NCI-H524 (cell line): ENCODE measurements around the gene DLL1.
"Not testable (repeated sequence)": the region's sequence is repeated elsewhere in the genome, so short reads cannot be mapped to it uniquely, and the experiment has no call there.

Experiments used
- DNase-seq, 2 experiments: peaks; one replicate each; lab custom pipeline; 2025; lab: John Stamatoyannopoulos, UW

The DLL1 gene

DNA sequence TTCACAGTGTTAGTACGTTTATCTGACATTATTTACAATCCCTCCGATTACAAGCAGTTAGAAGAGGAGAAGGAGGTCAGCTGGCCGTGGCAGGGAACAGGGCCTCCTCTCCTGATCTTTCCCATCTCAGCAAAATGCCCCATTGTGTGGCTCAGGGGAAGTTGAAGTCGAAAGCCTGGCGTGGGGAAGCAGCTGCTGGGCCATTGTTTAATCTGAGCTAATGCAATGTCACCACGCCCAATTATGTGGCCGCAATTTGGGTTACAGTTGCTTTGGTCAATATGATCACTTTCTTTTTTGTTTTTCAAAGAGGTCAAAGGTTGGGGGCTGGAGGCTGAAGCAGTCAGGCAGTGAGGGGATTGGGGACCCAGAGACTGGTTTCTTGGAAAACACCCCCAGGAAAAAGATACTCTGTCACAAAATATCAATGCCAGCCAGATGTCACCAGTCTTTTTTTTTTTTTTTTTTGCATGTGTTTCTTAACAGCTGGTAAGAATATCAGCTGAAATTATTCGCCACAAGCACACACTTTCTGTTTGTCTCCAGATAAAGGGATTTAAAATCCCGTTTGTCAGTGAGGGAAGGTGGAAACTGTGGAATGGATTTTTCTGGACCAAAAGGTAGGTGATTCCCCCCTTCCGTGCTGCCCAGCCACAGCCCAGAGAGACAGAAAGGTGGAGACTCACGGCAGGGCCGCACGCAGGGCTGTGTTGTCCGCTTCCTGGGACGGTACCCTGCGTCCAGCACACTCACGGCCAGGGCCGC, 24.6 kb downstream of the DLL1 start:
- peak; percentile 40 to 75 for DNase-seq

DNA sequence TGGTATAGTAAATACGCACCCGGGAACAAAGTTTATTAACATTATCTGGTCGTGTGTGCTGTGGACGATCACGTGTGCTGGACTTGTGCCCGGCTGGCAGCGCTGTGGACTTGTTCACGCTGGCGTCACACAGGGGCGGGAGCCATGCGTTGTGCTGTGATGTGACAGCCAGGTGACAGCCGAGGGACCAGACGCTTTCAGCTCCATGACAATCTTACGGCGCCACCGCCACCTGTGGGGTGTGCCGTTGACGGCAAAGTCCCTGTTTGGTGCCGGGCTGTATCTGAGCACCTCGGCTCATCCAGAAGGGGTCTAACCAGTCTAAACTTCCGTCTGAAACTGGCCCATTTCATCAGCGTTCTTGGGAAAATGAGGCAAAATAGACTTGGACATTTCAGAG, 25.2 kb downstream of the DLL1 start:
- peak; percentile 64 to 86 for DNase-seq

DNA sequence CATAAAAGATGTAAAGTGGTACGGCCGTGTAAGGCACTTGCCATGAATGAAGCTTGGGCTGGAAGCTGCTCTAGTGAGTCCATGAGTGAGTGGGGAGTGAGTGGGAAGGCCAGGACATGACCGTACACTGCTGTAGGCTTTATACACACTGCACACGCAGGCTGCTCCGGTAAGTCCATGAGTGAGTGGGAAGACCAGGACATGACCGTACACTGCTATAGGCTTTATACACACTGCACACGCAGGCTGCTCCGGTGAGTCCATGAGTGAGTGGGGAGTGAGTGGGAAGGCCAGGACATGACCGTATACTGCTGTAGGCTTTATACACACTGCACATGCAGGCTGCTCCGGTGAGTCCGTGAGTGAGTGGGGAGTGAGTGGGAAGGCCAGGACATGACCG, 26.2 kb downstream of the DLL1 start:
- not testable (repeated sequence) for DNase-seq

DNA sequence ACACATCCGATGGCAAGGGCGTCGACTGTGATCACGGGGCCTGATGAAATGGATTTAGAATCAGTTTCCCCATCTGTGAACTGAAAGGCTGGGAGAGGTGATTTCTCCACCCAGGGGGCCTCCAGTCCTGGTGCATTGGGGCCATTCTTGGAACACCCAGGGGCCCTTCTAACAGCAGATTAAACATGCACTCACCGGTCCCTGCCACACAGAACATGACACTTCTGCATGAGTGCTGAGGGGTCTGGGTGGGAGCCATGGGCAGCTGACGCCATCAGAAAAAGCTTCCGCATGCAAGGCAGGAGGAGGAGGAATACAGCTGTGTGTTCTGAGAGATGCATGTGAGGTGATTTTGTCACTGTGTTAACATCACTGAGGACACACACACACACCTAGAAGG, 26.8 kb downstream of the DLL1 start:
- no peak for DNase-seq

DNA sequence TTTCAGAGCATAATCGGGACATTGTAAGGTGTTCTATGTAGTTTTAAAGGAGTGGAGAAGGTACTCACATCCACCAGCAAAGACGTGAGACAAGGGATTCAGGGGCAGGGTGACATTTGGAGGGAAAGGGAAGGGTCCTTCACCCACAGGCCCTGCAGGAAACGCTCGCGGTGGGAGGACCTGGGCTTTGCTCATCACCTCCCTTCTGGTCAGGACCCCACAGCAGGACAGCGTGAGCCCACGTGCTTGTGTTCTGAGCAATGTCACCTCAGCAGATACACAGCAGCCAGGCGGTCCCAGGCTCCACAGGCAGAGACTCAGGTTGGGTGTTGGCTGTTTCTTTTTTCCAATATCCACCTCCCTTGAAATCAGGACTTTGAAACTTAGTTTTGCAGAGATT, 27.5 kb downstream of the DLL1 start:
- no peak for DNase-seq

DNA sequence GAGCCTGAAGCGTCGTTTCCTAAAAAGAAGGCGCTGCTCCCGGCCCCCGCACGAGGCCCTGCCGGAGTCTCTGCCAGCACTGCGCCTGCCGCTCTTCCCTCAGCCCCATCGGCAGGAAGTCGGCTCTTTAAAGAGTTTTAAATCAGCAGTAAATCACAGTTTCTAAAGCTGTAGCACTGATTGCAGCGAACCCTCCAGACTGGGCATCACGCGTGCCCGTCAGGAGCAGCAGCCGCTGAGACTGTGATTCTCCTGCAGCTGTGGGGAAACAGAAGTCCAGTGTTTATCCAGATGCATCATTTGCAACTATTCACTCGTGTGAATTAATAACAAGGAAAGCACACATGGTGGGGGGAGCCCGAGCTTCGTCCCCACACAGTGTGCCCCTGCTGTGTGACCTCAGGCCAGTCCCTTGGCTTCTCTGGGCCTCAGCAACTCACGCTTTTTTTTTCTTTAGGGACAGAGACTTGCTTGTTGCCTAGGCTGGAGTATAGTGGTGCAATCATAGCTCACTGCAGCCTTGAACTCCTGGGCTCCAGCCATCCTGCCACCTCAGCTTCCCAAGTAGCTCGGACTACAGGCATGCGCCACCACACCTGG, 28.3 kb downstream of the DLL1 start:
- no peak for DNase-seq

DNA sequence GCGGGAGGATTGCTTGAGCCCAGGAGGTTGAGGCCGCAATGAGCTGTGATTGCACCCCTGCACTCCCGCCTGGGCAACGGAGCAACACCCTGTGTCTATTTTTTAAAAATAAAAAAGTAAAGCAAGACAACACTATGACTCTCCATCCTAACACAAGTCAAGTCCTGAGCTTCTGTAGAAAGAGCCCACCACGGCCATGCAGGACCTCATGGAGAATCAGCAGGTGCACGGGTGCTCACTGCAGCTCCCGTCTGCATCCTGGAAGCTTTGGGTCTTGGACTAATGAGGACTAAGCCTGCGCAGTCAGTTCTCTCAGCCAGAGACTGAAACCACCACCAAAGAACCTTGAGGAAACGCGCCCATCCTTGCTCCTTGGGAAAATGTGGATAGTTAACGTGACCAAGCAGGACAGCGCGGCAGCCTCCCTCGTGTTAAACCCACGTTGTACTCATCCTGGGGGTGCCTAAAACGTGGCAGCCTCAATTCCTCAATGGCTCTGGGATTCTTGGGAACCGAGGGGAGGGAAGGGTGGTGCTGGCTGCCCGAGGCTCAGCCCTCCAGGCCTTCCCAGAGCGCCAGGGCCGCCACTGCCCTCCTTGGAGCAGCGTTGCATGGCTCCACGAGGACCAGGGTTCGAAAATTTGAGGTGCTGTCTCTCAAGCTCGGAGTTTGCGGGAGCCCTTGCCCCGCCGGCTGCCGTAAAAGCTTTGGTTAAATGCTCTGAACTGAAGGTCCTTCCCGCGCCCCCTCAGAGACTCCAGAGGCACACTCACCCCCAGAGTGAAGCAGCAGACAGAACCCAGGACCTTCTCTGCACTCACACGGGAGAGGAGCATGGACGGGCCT, 29.0 kb downstream of the DLL1 start:
- no peak for DNase-seq

DNA sequence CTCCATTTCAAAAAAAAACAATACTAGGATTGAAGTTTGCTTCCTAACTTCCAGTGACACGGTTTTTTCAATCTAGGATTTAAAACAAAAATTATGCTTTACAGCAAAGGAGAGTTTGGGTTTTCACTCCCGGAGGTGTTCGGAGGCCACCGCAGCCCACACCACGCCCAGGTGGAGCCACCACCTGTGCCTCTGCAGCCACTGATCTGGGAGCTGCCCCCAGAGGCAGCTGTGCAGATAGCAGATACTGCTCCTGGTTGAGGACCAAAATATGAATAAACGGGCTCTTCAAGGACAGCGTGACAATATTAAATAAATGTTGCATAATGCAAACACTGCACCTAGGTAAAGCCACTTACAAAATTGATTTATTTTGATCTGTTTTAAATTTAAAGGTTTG, 30.2 kb downstream of the DLL1 start:
- DNase-seq, result peak in 1 of 2 experiments; percentile 27

DNA sequence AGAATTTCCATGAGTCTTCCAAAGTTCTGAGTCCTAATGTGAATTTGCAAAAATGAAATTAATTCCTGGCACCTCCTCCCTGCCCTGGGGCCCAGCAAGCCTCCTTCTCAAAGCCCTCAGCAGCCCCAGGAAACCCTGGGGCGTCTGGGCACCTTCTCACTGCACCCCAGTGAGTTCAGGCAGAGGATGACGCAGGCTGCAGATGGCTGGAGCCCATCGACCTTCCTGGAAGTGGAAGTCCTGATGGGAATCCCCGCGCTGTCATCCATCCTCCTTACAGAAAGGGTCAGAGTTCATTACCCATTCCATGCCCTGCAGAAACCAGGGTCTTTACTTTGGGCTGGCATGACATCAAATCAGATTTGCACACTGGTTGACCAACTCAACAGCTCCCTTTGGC, 31.6 kb downstream of the DLL1 start:
- DNase-seq, result no peak

DNA sequence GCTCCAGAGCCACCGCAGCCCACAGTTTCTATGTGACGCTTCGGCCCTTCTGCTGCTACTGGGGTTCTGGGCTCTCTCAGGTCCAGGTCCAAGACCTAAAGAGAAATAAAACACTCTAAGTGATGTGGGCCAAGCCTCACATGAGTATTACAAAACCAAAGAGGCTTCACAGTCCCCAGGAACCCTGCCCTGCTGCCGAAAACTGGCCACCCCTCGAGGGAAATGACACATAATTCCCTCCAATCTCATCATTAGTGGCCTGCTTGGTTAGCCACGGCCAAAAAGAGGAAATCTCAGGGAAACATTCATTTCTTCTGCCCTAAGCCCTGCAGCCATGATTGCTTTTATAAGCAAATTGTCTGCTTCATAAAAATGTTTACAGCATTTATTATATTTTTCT, 32.5 kb downstream of the DLL1 start:
- no peak for DNase-seq

DNA sequence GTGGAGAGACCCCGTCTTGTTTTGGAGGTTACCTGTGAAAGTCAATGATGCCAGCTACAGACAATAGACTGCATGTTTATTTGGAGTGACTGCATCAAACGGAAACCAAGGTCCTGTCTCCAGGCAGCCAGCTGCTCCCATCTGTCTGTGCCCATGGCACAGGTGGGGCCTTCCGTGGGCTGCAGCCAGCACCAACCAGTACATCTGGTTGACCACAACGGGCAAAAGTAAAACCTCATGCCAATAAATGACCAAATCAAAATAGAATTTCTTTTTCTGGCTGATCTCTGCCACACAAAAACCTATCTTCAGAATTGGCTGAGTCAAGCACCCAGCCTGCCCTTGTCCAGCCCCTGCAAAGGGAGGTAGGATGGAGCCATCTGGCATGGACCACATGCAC, 33.5 kb downstream of the DLL1 start:
- no peak for DNase-seq

DNA sequence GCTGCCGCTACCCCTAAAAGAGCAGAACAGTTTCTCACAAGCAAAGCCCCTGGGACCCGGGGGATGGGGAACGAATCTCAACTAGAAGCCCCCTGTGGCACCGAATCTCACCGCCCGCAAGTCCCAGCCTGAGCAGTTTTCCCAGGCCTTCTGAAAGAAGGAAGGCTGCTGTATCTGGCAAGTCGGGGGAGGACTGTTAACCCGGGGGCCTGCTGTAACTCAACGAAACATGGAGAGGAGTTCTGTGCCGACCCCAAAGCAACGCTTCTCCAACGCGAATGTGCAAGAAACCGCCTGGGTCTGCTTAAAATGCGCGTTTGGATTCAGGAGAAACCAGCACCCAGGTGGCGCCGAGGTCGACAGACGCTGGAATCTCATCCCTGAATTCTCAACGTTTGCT, 34.2 kb downstream of the DLL1 start:
- DNase-seq, result no peak

DNA sequence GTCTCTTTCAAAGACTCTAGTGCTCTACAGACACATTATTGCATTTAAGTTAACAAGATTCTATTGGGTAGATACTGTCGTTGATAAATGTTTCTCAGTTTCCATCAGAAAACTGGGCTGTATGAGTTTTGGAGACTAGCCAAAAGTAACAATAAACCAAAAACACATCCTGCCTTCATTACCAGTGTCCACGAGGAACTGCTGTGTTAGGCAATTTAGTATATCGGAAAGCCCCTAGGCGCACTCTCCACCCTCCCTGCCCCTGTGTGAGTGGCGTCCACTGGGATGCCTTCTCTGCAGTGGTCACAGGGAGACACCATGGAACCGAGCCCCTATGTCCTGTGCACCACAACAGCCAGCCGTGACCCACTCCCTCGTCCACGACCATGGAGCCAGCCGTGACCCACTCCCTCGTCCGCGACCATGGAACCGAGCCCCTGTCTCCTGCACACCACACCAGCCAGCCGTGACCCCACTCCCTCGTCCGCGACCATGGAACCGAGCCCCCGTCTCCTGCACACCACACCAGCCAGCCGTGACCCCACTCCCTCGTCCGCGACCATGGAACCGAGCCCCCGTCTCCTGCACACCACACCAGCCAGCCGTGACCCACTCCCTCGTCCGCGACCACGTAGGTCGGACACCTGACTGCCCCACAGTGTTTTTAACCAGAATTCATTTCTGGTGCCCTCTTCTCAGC, 35.3 kb downstream of the DLL1 start:
- DNase-seq, result no peak

DNA sequence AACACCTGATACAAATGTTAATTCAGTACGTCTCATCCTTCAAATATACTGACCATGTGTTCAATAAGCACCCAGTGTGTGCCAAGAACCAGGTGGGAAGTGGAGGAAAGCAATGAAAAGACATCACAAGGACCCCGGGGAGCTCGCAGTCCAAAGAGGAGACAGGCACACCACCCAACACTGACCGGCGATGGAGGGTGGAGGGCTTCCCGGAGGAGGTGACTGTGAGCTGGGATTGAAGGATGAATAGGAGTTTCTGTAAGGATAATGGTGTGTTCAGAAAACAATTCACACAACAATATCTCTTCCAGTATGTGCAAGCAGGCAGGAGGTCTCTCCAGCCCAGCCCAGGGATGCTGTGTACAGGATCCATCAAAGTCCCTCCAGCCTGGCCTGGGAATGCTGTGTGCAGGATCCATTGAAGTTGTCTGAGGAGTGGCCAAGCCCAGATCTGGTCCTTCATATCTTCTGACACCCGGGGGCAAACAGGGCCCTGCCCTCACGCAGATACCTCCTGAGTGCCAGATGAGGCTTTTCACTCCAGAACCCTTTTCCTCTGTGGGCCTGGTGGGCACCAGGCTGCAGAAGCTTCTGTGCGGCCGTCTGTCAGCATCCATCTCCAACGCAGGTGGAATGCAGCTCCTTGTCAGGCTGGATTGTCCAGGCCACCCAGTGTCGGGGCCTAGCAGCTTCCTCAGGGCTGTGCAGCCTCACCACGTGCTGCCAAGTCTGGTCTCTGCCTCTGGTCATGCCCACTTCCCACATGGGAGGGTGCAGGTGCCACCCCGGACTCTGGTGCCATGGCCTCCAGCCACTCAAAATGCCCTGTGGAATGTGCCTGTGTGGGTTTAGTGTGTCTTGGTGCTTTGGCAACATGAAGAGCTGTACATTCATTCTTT, 36.3 kb downstream of the DLL1 start:
- no peak for DNase-seq

DNA sequence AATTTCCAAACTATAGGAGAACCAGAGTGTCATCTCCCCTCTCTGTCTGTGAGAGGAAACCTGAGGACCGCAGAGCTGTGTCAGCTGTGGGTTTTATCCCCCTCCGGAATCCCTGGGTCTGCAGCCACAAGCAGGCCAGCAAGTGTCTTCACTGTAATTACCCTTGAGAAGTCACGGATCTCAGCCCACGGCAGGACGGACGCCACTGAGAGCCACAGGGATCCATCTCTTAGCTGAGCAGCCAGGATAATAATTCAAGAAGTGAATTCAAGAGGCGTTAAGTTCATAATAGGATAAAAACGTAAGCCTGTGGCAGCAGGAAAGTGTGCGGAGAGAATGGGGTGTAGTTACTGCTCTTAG, 37.0 kb downstream of the DLL1 start:
- DNase-seq, result peak; percentile 79 to 90

DNA sequence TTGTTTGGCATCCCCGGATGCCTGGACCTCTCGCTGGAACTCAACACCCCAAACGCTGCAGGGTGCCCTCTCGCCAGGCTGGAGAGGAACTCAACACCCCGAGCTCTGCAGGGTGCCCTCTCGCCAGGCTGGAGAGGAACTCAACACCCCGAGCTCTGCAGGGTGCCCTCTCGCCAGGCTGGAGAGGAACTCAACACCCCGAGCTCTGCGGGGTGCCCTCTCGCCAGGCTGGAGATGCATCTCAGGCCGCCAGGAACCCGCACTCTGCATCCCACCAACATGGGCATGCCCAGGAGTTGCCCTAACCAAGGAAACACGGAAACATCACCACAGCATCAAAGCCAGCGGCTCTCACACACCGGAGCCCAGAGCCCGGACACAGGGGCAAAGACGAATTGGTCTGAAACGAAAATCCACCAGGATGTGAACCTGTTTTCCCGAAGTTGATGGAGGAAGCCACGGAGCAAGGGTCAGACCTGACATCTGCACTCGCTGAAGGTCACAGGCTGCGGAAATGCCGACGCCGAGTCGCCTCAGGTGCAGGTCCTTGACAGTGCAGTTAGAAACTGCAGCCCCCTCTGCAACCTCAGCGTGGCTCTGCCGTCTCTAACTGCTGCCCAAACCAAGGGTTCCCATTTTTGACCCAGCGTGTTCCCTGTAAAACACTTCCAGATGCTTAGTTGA, 37.5 kb downstream of the DLL1 start:
- DNase-seq, result peak; percentile 53 to 67

DNA sequence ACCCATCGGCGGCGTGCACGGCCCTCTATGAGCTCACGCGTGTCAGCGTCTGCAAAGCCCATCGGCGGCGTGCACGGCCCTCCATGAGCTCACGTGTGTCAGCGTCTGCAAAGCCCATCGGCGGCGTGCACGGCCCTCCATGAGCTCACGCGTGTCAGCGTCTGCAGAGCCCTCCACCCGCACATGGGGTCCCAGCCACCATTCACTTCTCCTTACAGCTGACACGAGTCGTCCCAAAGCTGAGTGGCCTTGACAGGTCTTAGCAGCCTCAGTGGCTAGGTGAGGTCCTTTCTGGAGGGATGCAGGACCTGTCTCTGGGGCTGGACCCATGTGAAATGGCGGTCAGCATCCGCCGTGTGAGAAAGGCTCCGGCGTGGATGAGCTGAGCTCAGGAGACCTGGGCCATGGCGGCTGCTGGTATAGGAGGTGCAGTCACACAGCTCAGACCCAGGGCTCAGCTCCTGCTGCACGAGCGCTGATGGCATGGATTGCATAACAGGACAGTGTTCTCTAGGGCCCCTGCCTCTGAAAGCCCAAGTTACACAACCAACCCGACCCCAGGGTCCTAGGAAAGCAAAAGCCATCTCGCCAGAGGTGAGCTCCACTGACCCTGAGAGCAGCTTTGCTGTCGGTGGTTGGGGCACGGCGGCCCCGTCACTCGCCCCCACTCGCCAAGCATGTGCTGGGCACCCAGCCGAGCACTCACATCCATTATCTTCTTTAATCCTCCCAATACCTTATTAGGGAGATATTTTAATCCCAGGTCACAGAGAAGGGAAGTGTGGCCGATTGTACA, 38.9 kb downstream of the DLL1 start:
- peak; percentile 81 to 88 for DNase-seq

DNA sequence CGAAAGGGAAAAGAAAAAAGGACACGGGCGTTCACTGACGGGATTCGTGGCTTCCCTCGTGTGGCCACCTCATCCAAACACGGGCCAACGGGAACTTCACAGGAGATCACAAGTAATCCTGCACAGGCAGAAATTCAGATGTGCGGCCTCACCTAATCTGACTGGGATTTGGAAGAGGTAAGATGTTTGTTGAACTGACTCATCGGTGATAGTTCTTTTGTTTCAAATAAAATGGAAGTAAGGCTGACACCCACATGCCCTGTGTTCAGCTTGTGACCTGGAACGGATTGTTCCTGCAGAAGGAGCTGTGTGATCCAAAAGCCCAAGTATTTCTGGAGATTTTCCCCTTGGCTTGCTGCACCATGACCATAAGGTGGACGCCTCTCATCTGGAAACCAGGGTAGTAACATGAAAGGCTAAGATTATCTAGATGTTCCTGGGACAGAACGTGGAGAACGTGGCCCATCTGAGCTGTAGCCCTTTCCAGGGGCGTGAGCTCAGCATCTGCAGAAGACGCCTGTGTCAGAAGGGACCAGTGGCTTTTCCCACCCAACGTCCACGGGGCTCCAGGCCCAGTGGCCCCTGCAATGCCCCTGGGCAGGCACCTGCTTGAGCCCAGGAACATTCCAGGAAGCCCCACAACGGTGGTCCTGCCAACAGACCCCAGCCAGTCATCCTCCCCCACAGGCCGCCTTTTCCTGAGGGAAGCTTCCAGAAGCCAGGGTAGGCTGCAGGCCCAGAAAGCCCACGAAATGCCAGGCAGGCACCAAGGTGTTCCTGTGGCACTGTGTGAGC, 39.7 kb downstream of the DLL1 start:
- DNase-seq, result no peak

DNA sequence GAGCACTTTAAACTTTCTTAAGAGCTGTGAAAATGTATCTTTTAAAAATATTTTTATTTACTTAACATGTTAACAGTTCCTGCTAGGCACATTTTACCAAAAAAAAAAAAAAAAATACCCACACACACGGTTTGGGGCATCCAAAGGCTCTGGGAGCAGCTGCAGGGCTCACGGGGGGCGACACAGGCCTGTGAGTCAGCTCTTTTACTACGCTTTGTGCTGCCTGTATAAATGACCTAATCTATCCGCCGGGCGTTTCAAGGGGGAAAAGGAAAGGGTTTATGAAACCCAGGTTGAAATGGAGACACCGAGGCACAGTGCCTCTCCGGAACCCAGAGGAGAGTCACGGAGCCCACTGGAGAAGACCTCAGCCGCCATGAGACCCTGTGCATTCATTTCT, 40.4 kb downstream of the DLL1 start:
- DNase-seq, result no peak
